ENCODE data around the gene GPC1. TPM values are rescaled to one million over a fixed set of nuclear protein-coding genes. Genes with fewer than 3 reads are reported as not detected.

Gene GPC1
- total RNA-seq, 4 donors from 2014 or later, result 117 to 153 (median 144) TPM

GRCh38 chr2:240437861-240438809 lies 2.7 kb downstream of the GPC1 start:
- no peaks in the 10 kb centered on the region for H3K27me3 ChIP-seq
- no peaks in the 10 kb centered on the region for H3K36me3 ChIP-seq
- peak in 1 of 2 donors; percentile 56 for DNase-seq (ENCODE audit: low spot score in 2 of 2)
- WGBS, 2 donors, result 13 to 20% methylated on average over 23 to 24 of the region's 24 CpGs
- peaks cover 0 to 86% (median 20%) of the 10 kb centered on the region in 4 donors for H3K4me1 ChIP-seq
- no peaks in the 10 kb centered on the region for H3K9me3 ChIP-seq
- peak overlapping the region; percentile 17 to 95 (median 44) for H3K4me3 ChIP-seq
- peak overlapping the region; percentile 17 to 95 (median 86) for H3K27ac ChIP-seq
- TF ChIP-seq EP300 (IDR thresholded peaks at IDR 0.05) (peak in 1 of 2 donors; percentile 34), POLR2A (IDR thresholded peaks at IDR 0.05) (no peak), CTCF (IDR thresholded peaks at IDR 0.05) (peak; percentile 92 to 98 (median 97))

- WGBS, 2 donors, result 81 to 86% methylated on average over 12 to 24 of the region's 25 CpGs
- Histone ChIP-seq H3K4me3 (peak overlapping the region in 1 of 4 donors; percentile 95), H3K27me3 (no peaks in the 10 kb centered on the region), H3K9me3 (no peaks in the 10 kb centered on the region), H3K4me1 (peaks cover 0 to 86% (median 18%) of the 10 kb centered on the region in 4 donors), H3K27ac (peak overlapping the region in 2 of 4 donors; percentile 88 to 95), H3K36me3 (no peaks in the 10 kb centered on the region)
- DNase-seq (ENCODE audit: low spot score in 2 of 2), result no peak
- TF ChIP-seq POLR2A (IDR thresholded peaks at IDR 0.05) (no peak), CTCF (IDR thresholded peaks at IDR 0.05) (no peak), EP300 (IDR thresholded peaks at IDR 0.05) (no peak)
Observed at GRCh38 chr2:240438810-240439697, 3.6 kb downstream of the GPC1 start.

GRCh38 chr2:240439698-240440151 lies 4.3 kb downstream of the GPC1 start:
- no peak overlapping the region for H3K27ac ChIP-seq
- H3K4me3 ChIP-seq, result no peak overlapping the region
- H3K4me1 ChIP-seq, result peaks cover 0 to 82% (median 13%) of the 10 kb centered on the region in 4 donors
- no peak for DNase-seq (ENCODE audit: low spot score in 2 of 2)
- TF ChIP-seq CTCF (IDR thresholded peaks at IDR 0.05), result no peak
- no peak for TF ChIP-seq EP300 (IDR thresholded peaks at IDR 0.05)
- no peak for TF ChIP-seq POLR2A (IDR thresholded peaks at IDR 0.05)
- H3K36me3 ChIP-seq, result peaks cover 0 to 6% (median 0%) of the 10 kb centered on the region in 3 donors
- 82 to 84% methylated on average over 5 of the region's 15 CpGs for WGBS, 2 donors
- no peaks in the 10 kb centered on the region for H3K9me3 ChIP-seq
- H3K27me3 ChIP-seq, result no peaks in the 10 kb centered on the region

GRCh38 chr2:240440251-240440650 lies 4.8 kb downstream of the GPC1 start:
- 83 to 91% methylated on average over 10 to 11 of the region's 12 CpGs for WGBS, 2 donors
- H3K4me3 ChIP-seq, result no peak overlapping the region
- no peaks in the 10 kb centered on the region for H3K9me3 ChIP-seq
- DNase-seq (ENCODE audit: low spot score in 2 of 2), result no peak
- no peak overlapping the region for H3K27ac ChIP-seq
- H3K36me3 ChIP-seq, result peaks cover 0 to 9% (median 0%) of the 10 kb centered on the region in 3 donors
- no peaks in the 10 kb centered on the region for H3K27me3 ChIP-seq
- peaks cover 0 to 80% (median 12%) of the 10 kb centered on the region in 4 donors for H3K4me1 ChIP-seq
- TF ChIP-seq POLR2A (IDR thresholded peaks at IDR 0.05) (no peak), CTCF (IDR thresholded peaks at IDR 0.05) (no peak)

All from tibial nerve (tissue), 4 donors.